Trophoblast cell (in vitro differentiated cells and primary cell): Measurements from ENCODE around the gene AGPAT3.

Experiments
- DNase-seq, 2 donors: peaks; one replicate each; pipeline ENCODE4 v3.0.0-alpha.2; 2016
- H2AFZ ChIP-seq: 2 replicates; pipeline ENCODE4 v1.6.1; 2013; ENCODE audit warnings: low read length, moderate library complexity, mild to moderate bottlenecking; ENCODE audit not compliant: insufficient read depth, poor library complexity
- H2AK5ac ChIP-seq: 2 replicates; pipeline ENCODE4 v1.6.1; 2013; ENCODE audit warnings: mild to moderate bottlenecking, low read length
- H2BK120ac ChIP-seq: 2 replicates; pipeline ENCODE4 v1.6.1; 2013; ENCODE audit warnings: low read length, mild to moderate bottlenecking, moderate library complexity; ENCODE audit not compliant: insufficient read depth, poor library complexity
- H2BK12ac ChIP-seq: 2 replicates; pipeline ENCODE4 v1.6.1; 2013; ENCODE audit warnings: mild to moderate bottlenecking, low read length, moderate library complexity
- H2BK5ac ChIP-seq: 2 replicates; pipeline ENCODE4 v1.6.1; 2013; ENCODE audit warnings: low read length, low read depth, moderate library complexity, mild to moderate bottlenecking; ENCODE audit not compliant: poor library complexity
- H3K14ac ChIP-seq: 2 replicates; pipeline ENCODE4 v1.6.1; 2013; ENCODE audit warnings: mild to moderate bottlenecking, low read length
- H3K18ac ChIP-seq: 2 replicates; pipeline ENCODE4 v1.6.1; 2013; ENCODE audit warnings: mild to moderate bottlenecking, low read length
- H3K23ac ChIP-seq: 2 replicates; pipeline ENCODE4 v1.6.1; 2013; ENCODE audit warnings: low read length
- H3K27ac ChIP-seq: 2 replicates; pipeline ENCODE4 v1.5.1; 2013; ENCODE audit warnings: low read depth, mild to moderate bottlenecking, inconsistent platforms, low read length, moderate library complexity
- H3K27me3 ChIP-seq: 2 replicates; pipeline ENCODE4 v1.6.1; 2013; ENCODE audit warnings: inconsistent platforms, mild to moderate bottlenecking, low read length, moderate library complexity; ENCODE audit not compliant: insufficient read depth
- H3K36me3 ChIP-seq, 2 experiments: 1 replicate in 1 of 2; 2 replicates in 1 of 2; pipeline ENCODE4 v1.6.1; 2013; ENCODE audit warnings: low read length in 2 of 2, mild to moderate bottlenecking in 2 of 2, moderate library complexity in 1 of 2; ENCODE audit not compliant: insufficient read depth in 2 of 2, control insufficient read depth in 1 of 2
- H3K4ac ChIP-seq: 2 replicates; pipeline ENCODE4 v1.6.1; 2013; ENCODE audit warnings: low read depth, mild to moderate bottlenecking, low read length, moderate library complexity
- H3K4me1 ChIP-seq, 2 experiments: 1 replicate in 1 of 2; 2 replicates in 1 of 2; pipeline ENCODE4 v1.6.1; 2013; ENCODE audit warnings: low read length in 2 of 2, mild to moderate bottlenecking in 2 of 2, moderate library complexity in 1 of 2; ENCODE audit not compliant: insufficient read depth in 2 of 2, control insufficient read depth in 1 of 2
- H3K4me2 ChIP-seq: 2 replicates; pipeline ENCODE4 v1.6.1; 2013; ENCODE audit warnings: inconsistent platforms, mild to moderate bottlenecking, low read length, moderate library complexity
- H3K4me3 ChIP-seq: 2 replicates; pipeline ENCODE4 v1.5.1; 2013; ENCODE audit warnings: mild to moderate bottlenecking, low read depth, low read length, inconsistent platforms
- H3K79me1 ChIP-seq: one replicate; pipeline ENCODE4 v1.6.1; 2013; ENCODE audit warnings: low read length
- H3K79me2 ChIP-seq: 2 replicates; pipeline ENCODE4 v1.6.1; 2013; ENCODE audit warnings: low read length, mild to moderate bottlenecking; ENCODE audit not compliant: control insufficient read depth, insufficient read depth, poor library complexity
- H3K9ac ChIP-seq: 2 replicates; pipeline ENCODE4 v1.6.1; 2013; ENCODE audit warnings: mild to moderate bottlenecking, low read length
- H3K9me3 ChIP-seq: 2 replicates; pipeline ENCODE4 v1.6.1; 2013; ENCODE audit warnings: low read depth, mild to moderate bottlenecking, control low read depth, inconsistent platforms, low read length; ENCODE audit not compliant: insufficient read depth
- H4K12ac ChIP-seq: 2 replicates; pipeline ENCODE4 v1.6.1; 2013; ENCODE audit warnings: low read depth, mild to moderate bottlenecking, low read length, moderate library complexity
- H4K8ac ChIP-seq: 2 replicates; pipeline ENCODE4 v1.6.1; 2013; ENCODE audit warnings: low read depth, mild to moderate bottlenecking, low read length, moderate library complexity
- H4K91ac ChIP-seq: one replicate; pipeline ENCODE4 v1.6.1; 2013; ENCODE audit warnings: low read depth, mild to moderate bottlenecking, low read length, moderate library complexity
- WGBS: extraction: QIAGEN DNeasy Blood & Tissue Kit; methylation state at CpG from one replicate; pipeline ENCODE4 v1.1.7; 2013; ENCODE audit warnings: missing lambda C conversion rate; ENCODE audit not compliant: insufficient read length, insufficient coverage; ENCODE audit errors: extremely low coverage; 5-methylcytosine and 5-hydroxymethylcytosine counted together

Gene AGPAT3

GRCh38 chr21:43917515-43918384, 52.7 kb downstream of the AGPAT3 start:
- no peak overlapping the region for H3K4me2 ChIP-seq
- no peak overlapping the region for H2AFZ ChIP-seq
- H4K91ac ChIP-seq, result no peak overlapping the region
- no peak overlapping the region for H3K4me3 ChIP-seq
- peaks cover 3% of the 10 kb centered on the region for H3K79me2 ChIP-seq
- DNase-seq, result no peak
- no peak overlapping the region for H3K27ac ChIP-seq
- H2BK12ac ChIP-seq, result no peak overlapping the region
- H4K12ac ChIP-seq, result no peak overlapping the region
- no peak overlapping the region for H2BK120ac ChIP-seq
- H3K14ac ChIP-seq, result no peak overlapping the region
- H3K23ac ChIP-seq, result no peak overlapping the region
- H3K79me1 ChIP-seq, result no peaks in the 10 kb centered on the region
- no peaks in the 10 kb centered on the region for H3K27me3 ChIP-seq
- no CpG with 5 or more reads among the region's 12 CpGs for WGBS
- peaks cover 2% of the 10 kb centered on the region for H3K9me3 ChIP-seq
- no peak overlapping the region for H4K8ac ChIP-seq
- no peak overlapping the region for H2BK5ac ChIP-seq
- no peak overlapping the region for H2AK5ac ChIP-seq
- no peak overlapping the region for H3K18ac ChIP-seq
- H3K4ac ChIP-seq, result no peak overlapping the region
- peaks cover 0 to 4% of the 10 kb centered on the region in 2 experiments for H3K4me1 ChIP-seq
- H3K36me3 ChIP-seq, result no peaks in the 10 kb centered on the region
- H3K9ac ChIP-seq, result no peak overlapping the region

- no peak overlapping the region for H2BK12ac ChIP-seq
Measured at GRCh38 chr21:43918385-43918947, 53.4 kb downstream of the AGPAT3 start.

DNA sequence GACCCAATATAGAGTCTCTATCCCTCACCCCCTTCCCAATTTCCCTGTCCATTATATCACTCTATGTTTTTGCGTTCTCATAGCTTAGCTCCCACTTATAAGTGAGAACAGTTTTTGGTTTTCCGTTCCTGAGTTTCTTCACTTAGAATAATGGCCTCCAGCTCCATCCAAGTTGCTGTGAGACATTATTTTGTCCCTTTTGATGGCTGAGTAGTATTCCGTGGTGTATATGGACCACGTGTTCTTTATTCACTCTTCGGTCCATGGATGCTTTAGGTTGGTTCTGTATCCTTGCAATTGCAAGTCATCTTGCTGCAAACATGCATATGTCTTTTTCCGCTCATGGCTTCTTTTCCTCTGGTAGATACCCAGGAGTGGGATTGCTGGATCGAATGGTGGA, 54.3 kb downstream of the AGPAT3 start:
- Histone ChIP-seq H3K9me3 (peaks cover 2% of the 10 kb centered on the region), H4K91ac (no peak overlapping the region), H2AK5ac (no peak overlapping the region), H3K4me1 (peaks cover 0 to 4% of the 10 kb centered on the region in 2 experiments), H3K27ac (no peak overlapping the region), H3K23ac (no peak overlapping the region), H3K79me1 (no peaks in the 10 kb centered on the region), H2BK12ac (no peak overlapping the region), H3K4ac (no peak overlapping the region), H3K27me3 (no peaks in the 10 kb centered on the region), H2BK120ac (no peak overlapping the region), H3K4me2 (no peak overlapping the region), H2BK5ac (no peak overlapping the region), H3K14ac (no peak overlapping the region), H3K79me2 (peaks cover 3% of the 10 kb centered on the region), H4K12ac (no peak overlapping the region), H3K18ac (no peak overlapping the region), H4K8ac (no peak overlapping the region), H3K4me3 (no peak overlapping the region), H3K9ac (no peak overlapping the region), H2AFZ (no peak overlapping the region), H3K36me3 (no peaks in the 10 kb centered on the region)
- no peak for DNase-seq
- no CpG with 5 or more reads among the region's 7 CpGs for WGBS

More at GRCh38 chr21:43918385-43918947, 53.4 kb downstream of the AGPAT3 start:
- H3K14ac ChIP-seq, result no peak overlapping the region
- H3K27ac ChIP-seq, result no peak overlapping the region
- no peak overlapping the region for H3K4ac ChIP-seq
- H2AK5ac ChIP-seq, result no peak overlapping the region
- H3K18ac ChIP-seq, result no peak overlapping the region
- H3K36me3 ChIP-seq, result no peaks in the 10 kb centered on the region
- no peak overlapping the region for H2AFZ ChIP-seq
- no CpG with 5 or more reads among the region's 9 CpGs for WGBS
- no peak overlapping the region for H2BK5ac ChIP-seq
- H3K79me2 ChIP-seq, result peaks cover 3% of the 10 kb centered on the region
- no peak overlapping the region for H4K12ac ChIP-seq
- no peaks in the 10 kb centered on the region for H3K27me3 ChIP-seq
- H3K4me2 ChIP-seq, result no peak overlapping the region
- no peak overlapping the region for H3K9ac ChIP-seq
- H3K4me1 ChIP-seq, result peaks cover 0 to 4% of the 10 kb centered on the region in 2 experiments
- no peak overlapping the region for H2BK120ac ChIP-seq
- DNase-seq, result no peak
- H4K8ac ChIP-seq, result no peak overlapping the region
- H3K79me1 ChIP-seq, result no peaks in the 10 kb centered on the region
- no peak overlapping the region for H3K4me3 ChIP-seq
- peaks cover 2% of the 10 kb centered on the region for H3K9me3 ChIP-seq
- no peak overlapping the region for H4K91ac ChIP-seq
- no peak overlapping the region for H3K23ac ChIP-seq

- no peak overlapping the region for H2AK5ac ChIP-seq
- no peak overlapping the region for H3K14ac ChIP-seq
- H3K79me2 ChIP-seq, result peaks cover 3% of the 10 kb centered on the region
- no peak overlapping the region for H3K27ac ChIP-seq
- H2BK12ac ChIP-seq, result no peak overlapping the region
- H3K27me3 ChIP-seq, result no peaks in the 10 kb centered on the region
- H4K8ac ChIP-seq, result no peak overlapping the region
- DNase-seq, result no peak
- no peak overlapping the region for H2AFZ ChIP-seq
- no peak overlapping the region for H3K9ac ChIP-seq
- H3K4me2 ChIP-seq, result no peak overlapping the region
- no peak overlapping the region for H3K18ac ChIP-seq
- H3K4me3 ChIP-seq, result no peak overlapping the region
- H2BK5ac ChIP-seq, result no peak overlapping the region
- peaks cover 2% of the 10 kb centered on the region for H3K9me3 ChIP-seq
- H2BK120ac ChIP-seq, result no peak overlapping the region
- peak overlapping the region; percentile 70 for H3K23ac ChIP-seq
- H4K12ac ChIP-seq, result no peak overlapping the region
- no peaks in the 10 kb centered on the region for H3K79me1 ChIP-seq
- H3K4ac ChIP-seq, result no peak overlapping the region
- no peaks in the 10 kb centered on the region for H3K36me3 ChIP-seq
- H4K91ac ChIP-seq, result no peak overlapping the region
- H3K4me1 ChIP-seq, result peaks cover 0 to 4% of the 10 kb centered on the region in 2 experiments
- 100% methylated on average over 2 of the region's 25 CpGs for WGBS
Measured at GRCh38 chr21:43919871-43920801, 55.1 kb downstream of the AGPAT3 start.
